Astrocyte of the spinal cord (primary cell): ENCODE measurements around the gene OR10V1.

Experiments used
- DNase-seq: peaks from one replicate; pipeline ENCODE4 v3.0.0; 2011; ENCODE audit warnings: low read depth, low spot score
- H3K4me3 ChIP-seq: 2 replicates; pipeline ENCODE4 v1.5.1; 2011; ENCODE audit warnings: low read depth, mild to moderate bottlenecking, low read length, moderate library complexity
- in situ Hi-C: cut with HindIII; loops from 2 replicates; pipeline ENCODE4 v1.10.0; 2017; ENCODE audit warnings: low sequenced_read_pairs
- TF ChIP-seq, protein P1 (sequence below): IDR thresholded peaks from 2 replicates; pipeline ENCODE4 v1.5.1; 2012; ENCODE audit warnings: low read depth, mild to moderate bottlenecking, low read length, inconsistent platforms

The OR10V1 gene, protein sequence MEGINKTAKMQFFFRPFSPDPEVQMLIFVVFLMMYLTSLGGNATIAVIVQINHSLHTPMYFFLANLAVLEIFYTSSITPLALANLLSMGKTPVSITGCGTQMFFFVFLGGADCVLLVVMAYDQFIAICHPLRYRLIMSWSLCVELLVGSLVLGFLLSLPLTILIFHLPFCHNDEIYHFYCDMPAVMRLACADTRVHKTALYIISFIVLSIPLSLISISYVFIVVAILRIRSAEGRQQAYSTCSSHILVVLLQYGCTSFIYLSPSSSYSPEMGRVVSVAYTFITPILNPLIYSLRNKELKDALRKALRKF

DNA sequence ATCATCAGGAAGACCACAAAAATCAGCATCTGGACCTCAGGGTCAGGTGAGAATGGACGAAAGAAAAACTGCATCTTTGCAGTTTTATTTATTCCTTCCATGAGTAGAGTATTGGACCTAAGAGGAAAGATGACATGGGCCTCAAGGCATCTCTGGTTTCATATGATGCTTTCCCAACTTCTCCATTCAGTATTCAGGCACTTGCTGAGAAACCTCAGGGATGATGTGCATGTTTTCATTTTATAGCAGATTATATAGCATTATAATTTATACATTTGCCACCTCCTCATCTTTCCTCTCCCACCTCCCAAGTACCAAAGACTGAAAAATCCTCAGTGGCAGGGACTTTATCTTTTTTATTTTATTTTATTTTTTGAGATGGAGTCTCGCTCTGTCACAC is at the start of gene OR10V1:
OR10V1 (minus strand) TSS at position 101 of the 400 bp plus-strand sequence; CDS start at position 101, 0 bp downstream.
- in situ Hi-C loops, result no loop called here
- DNase-seq, result no peak
- TF ChIP-seq, protein P1, sequence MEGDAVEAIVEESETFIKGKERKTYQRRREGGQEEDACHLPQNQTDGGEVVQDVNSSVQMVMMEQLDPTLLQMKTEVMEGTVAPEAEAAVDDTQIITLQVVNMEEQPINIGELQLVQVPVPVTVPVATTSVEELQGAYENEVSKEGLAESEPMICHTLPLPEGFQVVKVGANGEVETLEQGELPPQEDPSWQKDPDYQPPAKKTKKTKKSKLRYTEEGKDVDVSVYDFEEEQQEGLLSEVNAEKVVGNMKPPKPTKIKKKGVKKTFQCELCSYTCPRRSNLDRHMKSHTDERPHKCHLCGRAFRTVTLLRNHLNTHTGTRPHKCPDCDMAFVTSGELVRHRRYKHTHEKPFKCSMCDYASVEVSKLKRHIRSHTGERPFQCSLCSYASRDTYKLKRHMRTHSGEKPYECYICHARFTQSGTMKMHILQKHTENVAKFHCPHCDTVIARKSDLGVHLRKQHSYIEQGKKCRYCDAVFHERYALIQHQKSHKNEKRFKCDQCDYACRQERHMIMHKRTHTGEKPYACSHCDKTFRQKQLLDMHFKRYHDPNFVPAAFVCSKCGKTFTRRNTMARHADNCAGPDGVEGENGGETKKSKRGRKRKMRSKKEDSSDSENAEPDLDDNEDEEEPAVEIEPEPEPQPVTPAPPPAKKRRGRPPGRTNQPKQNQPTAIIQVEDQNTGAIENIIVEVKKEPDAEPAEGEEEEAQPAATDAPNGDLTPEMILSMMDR, result no peak
- no peak within 1 kb of the TSS for H3K4me3 ChIP-seq

DNA sequence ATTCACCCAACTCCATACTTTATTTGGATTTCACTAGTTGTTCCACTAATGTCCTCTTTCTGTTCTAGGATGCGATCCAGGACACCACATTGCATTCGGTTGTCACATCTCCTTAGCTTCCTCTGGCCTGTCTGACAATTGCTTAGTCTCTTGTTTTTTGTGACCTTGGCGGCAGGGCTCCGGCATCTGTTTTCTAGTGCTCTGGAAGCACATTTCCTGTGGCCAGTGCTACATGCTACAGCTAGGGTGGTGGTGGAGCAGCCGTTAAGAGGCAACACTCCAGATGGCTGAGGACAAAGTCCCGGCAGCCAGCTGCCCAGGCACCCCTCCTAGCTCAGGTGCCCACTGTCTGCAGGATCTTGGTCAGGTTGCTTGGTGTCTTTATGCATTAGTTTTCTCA is 48.3 kb upstream of the OR10V1 start:
- H3K4me3 ChIP-seq, result no peak overlapping the region
- in situ Hi-C loops, result no loop called here
- TF ChIP-seq, protein P1, result no peak
- DNase-seq, result no peak

DNA sequence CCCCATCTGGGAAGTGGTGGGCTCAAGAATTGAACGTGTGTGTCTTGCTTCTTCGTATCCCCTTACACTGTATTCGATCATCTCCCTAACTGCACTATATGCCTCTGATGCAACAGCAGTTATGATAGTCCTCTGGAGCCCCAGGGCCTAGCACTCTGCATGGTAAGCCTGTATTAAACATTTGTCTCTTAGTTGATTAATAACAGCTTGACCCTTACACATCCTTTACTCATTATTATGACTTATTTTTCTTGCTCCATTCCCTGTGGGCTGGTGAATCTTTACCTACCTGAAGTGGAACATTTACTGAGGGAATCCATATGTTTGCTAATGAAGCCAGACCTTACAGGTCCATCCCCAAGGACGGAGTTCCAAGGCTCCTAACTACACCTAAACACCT is 47.1 kb upstream of the OR10V1 start:
- H3K4me3 ChIP-seq, result no peak overlapping the region
- in situ Hi-C loops, result no loop called here
- DNase-seq, result no peak
- TF ChIP-seq, protein P1, result no peak

DNA sequence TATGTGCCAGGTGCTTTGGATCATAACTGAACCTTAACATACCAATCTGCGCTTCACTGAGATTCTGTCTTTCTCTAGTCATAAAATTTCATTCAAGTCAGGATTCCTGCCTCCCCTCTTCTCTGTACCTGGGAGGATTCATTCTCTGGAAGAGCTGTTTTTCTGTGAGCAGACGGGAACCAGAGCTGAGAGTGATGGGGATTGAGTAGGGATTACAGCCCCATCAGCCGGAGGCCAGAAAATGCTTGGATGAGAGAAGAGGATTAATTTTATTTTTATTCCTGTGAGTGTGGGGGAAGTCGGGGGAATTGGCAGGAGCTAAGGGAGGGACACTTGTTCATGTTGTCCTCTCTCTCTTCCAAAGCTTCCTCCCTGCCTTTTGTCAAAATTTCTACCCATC is 46.3 kb upstream of the OR10V1 start:
- H3K4me3 ChIP-seq, result no peak overlapping the region
- TF ChIP-seq, protein P1, result no peak
- DNase-seq, result no peak
- in situ Hi-C loops, result no loop called here

DNA sequence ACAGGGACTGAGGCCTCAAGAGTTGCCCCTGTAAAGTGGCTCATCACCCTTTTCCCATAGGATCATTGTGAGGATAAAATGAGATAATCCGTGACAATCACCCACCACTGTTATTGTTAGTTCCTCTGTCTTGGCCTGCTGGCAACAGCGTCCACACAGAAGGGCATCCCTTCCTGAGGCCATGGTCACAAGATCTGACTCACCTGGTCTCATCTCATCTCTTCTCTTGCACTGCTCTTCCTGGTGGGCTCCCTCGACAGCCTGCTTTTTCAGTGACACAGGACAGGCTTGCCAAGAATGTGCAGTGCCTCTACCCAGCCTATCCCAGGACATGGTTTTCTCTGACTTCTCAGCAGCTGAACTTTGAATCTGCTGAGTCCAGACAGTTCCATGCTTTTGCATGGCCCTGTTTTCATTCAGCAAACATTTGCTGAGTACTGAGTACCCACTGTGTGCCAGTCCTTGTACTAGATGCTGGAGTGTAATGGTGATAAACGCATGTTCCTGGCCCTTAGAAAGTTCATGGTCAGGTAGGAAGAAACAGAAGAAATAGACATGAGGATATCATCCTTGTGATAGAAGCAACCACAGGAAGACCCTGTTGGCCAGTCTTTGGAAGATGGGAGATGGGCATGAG is 44.9 kb upstream of the OR10V1 start:
- TF ChIP-seq, protein P1, result no peak
- in situ Hi-C loops, result no loop called here
- DNase-seq, result no peak
- H3K4me3 ChIP-seq, result no peak overlapping the region

DNA sequence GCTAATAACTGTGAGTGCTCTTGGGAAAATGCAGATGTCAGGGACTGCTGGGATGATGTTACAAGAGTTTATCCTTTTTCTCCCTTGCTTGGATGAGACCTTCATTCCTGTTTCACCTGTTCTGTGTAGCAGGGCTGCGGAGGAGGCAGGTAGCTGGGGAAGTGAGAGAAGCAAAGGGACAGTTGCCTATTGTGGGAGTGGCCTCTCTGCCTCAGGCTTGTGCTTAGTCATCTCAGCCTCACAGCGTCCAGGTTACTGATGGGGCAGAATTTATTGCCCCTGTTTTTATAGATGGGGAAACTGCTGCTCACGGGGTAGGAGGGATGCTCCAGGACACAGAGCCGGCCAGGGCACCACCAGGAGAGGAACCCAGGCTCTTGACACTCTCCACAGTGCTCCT is 43.2 kb upstream of the OR10V1 start:
- in situ Hi-C loops, result no loop called here
- peak; percentile 5 for DNase-seq
- no peak overlapping the region for H3K4me3 ChIP-seq
- TF ChIP-seq, protein P1, result no peak
